OCI-LY3 (cell line): ENCODE measurements around the gene RAPGEF3.

Experiments
- H2AFZ ChIP-seq: fragments of 200-600, 300-600 bp; shearing (Covaris generic); 2 replicates; pipeline ENCODE4 v1.6.0; 2014; ENCODE audit warnings: antibody characterized with exemption, low read depth, low read length
- H3K27ac ChIP-seq: fragments of 200-600, 300-600 bp; sonication (generic); 2 replicates; pipeline ENCODE4 v1.5.1; 2014; ENCODE audit warnings: mild to moderate bottlenecking, low read length, moderate library complexity, mixed read lengths
- H3K27me3 ChIP-seq: fragments of 200-600, 300-600 bp; sonication (generic); 2 replicates; pipeline ENCODE4 v1.6.1; 2014; ENCODE audit warnings: low read depth, low read length, mixed read lengths
- H3K36me3 ChIP-seq: fragments of 200-600, 300-600 bp; sonication (generic); replicated peaks from 2 replicates; pipeline ENCODE3; 2014; ENCODE audit warnings: low read depth, low read length, mixed read lengths
- H3K4me1 ChIP-seq: fragments of 300-600, 200-600 bp; sonication (generic); 2 replicates; pipeline ENCODE4 v1.6.1; 2014; ENCODE audit warnings: low read length, mixed read lengths
- H3K4me2 ChIP-seq: fragments of 200-600, 300-600 bp; sonication (generic); 2 replicates; pipeline ENCODE4 v1.6.1; 2014; ENCODE audit warnings: low read length, mixed read lengths
- H3K4me3 ChIP-seq: fragments of 300-600, 200-600 bp; sonication (generic); 2 replicates; pipeline ENCODE4 v1.5.1; 2014; ENCODE audit warnings: antibody characterized with exemption, mild to moderate bottlenecking, low read length, moderate library complexity
- H3K79me2 ChIP-seq: fragments of 300-600, 200-600 bp; shearing (Covaris generic); 2 replicates; pipeline ENCODE4 v1.6.1; 2014; ENCODE audit warnings: mild to moderate bottlenecking, low read length, mixed read lengths
- H3K9ac ChIP-seq: fragments of 300-600, 200-600 bp; shearing (Covaris generic); 2 replicates; pipeline ENCODE4 v1.6.0; 2014; ENCODE audit warnings: mild to moderate bottlenecking, low read length, moderate library complexity
- H3K9me3 ChIP-seq: fragments of 200-600, 300-600 bp; shearing (Covaris generic); 2 replicates; pipeline ENCODE4 v1.6.1; 2014; ENCODE audit warnings: low read length, mixed read lengths; ENCODE audit not compliant: insufficient read depth
- H4K20me1 ChIP-seq: fragments of 200-600, 300-600 bp; sonication (generic); 2 replicates; pipeline ENCODE4 v1.6.1; 2016; ENCODE audit warnings: low read length, mixed read lengths; ENCODE audit not compliant: insufficient read depth
- EZH2phosphoT487 ChIP-seq: fragments of 200-600 bp; shearing (Covaris generic); IDR thresholded peaks from 2 replicates; pipeline ENCODE4 v1.6.1; 2018; ENCODE audit warnings: antibody characterized with exemption, mixed run types, low read depth
- TF ChIP-seq, protein P1 (sequence below): fragments of 200-600, 300-600 bp; sonication (generic); IDR thresholded peaks from 2 replicates; pipeline ENCODE4 v1.5.1; 2014; ENCODE audit warnings: antibody characterized with exemption, low read length, low read depth

Gene RAPGEF3, protein sequence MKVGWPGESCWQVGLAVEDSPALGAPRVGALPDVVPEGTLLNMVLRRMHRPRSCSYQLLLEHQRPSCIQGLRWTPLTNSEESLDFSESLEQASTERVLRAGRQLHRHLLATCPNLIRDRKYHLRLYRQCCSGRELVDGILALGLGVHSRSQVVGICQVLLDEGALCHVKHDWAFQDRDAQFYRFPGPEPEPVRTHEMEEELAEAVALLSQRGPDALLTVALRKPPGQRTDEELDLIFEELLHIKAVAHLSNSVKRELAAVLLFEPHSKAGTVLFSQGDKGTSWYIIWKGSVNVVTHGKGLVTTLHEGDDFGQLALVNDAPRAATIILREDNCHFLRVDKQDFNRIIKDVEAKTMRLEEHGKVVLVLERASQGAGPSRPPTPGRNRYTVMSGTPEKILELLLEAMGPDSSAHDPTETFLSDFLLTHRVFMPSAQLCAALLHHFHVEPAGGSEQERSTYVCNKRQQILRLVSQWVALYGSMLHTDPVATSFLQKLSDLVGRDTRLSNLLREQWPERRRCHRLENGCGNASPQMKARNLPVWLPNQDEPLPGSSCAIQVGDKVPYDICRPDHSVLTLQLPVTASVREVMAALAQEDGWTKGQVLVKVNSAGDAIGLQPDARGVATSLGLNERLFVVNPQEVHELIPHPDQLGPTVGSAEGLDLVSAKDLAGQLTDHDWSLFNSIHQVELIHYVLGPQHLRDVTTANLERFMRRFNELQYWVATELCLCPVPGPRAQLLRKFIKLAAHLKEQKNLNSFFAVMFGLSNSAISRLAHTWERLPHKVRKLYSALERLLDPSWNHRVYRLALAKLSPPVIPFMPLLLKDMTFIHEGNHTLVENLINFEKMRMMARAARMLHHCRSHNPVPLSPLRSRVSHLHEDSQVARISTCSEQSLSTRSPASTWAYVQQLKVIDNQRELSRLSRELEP

DNA sequence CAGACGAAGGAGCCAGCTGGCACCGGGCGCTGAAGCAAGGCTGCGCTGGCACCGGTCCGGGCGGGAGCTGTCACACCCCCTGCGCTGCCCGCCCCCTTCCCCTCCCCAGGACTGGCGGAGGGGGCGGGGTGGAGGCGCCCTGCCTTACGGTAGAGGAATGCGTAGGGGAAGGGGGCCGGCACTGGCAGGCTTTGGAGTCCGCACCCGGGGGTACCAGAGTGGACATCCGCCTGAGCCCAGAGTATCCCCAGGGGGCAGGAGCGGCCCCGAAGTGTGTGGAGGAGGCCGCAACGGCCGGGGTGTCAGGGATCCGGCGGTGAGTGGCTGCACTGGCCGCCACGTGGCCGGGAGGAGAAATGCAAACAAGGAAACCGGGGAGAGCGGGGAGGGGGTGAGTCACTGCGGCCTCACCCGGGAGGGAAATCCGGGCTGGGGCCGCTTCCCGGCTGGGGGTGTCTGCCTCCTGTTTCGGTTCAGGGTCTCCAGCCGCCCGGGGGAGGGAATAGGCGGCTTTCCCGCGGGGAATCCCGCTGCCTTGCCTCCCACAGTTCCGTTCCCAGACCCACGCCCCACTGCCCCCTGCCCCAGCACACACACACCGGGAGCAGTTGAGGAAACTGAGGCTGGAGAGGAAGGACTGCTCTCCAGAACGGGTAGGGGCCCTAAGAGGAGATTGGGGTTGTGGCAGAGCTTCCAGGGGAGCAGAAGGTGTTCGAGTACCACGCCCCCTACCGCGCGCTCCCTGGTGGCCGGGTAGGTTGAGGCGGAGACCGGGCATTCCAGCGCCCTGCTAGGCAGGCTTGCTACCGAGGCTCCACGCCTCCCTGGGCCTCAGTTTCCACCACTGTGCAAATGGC is at the start of gene RAPGEF3:
RAPGEF3 (minus strand) TSS at position 47 of the 857 bp plus-strand sequence. CDS start 324 bp downstream, outside the sequence.
- no peak for TF ChIP-seq EZH2phosphoT487
- TF ChIP-seq, protein P1, sequence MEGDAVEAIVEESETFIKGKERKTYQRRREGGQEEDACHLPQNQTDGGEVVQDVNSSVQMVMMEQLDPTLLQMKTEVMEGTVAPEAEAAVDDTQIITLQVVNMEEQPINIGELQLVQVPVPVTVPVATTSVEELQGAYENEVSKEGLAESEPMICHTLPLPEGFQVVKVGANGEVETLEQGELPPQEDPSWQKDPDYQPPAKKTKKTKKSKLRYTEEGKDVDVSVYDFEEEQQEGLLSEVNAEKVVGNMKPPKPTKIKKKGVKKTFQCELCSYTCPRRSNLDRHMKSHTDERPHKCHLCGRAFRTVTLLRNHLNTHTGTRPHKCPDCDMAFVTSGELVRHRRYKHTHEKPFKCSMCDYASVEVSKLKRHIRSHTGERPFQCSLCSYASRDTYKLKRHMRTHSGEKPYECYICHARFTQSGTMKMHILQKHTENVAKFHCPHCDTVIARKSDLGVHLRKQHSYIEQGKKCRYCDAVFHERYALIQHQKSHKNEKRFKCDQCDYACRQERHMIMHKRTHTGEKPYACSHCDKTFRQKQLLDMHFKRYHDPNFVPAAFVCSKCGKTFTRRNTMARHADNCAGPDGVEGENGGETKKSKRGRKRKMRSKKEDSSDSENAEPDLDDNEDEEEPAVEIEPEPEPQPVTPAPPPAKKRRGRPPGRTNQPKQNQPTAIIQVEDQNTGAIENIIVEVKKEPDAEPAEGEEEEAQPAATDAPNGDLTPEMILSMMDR, result peak; percentile 66
- H3K9me3 ChIP-seq, result no peaks in the 10 kb centered on the region
- H3K27ac ChIP-seq, result peak within 1 kb of the TSS; percentile 39
- H3K79me2 ChIP-seq, result no peaks in the 10 kb centered on the region
- H3K36me3 ChIP-seq, result no peaks in the 10 kb centered on the region
- H3K4me1 ChIP-seq, result peaks cover 51% of the 10 kb centered on the region
- peak within 1 kb of the TSS; percentile 77 for H3K9ac ChIP-seq
- peak within 1 kb of the TSS; percentile 89 for H3K4me3 ChIP-seq
- peak within 1 kb of the TSS; percentile 79 for H2AFZ ChIP-seq
- H3K27me3 ChIP-seq, result no peaks in the 10 kb centered on the region
- peak within 1 kb of the TSS; percentile 94 for H3K4me2 ChIP-seq
- no peaks in the 10 kb centered on the region for H4K20me1 ChIP-seq

DNA sequence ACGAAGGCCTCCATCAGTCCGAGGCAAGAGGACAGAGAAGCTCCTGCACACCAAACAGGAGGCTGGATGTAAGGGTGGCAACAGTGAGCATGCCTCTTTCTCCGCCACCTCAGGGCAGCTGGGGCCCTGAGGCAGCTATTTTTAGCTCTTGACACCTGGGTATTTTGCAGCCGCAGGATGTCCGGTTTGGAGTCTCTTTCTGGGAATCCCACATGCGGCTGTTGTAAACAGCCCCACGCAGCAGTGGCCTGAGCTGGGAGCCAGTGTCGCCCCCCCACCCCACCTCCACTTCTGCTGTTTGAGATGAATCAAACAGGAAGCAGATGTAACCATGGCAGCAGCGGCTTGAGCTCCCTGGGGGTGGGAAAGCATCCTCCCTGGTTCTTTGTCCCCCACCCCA is 49.4 kb upstream of the RAPGEF3 start:
- H3K27me3 ChIP-seq, result no peaks in the 10 kb centered on the region
- peak overlapping the region; percentile 57 for H3K4me3 ChIP-seq
- TF ChIP-seq, protein P1, result no peak
- no peak for TF ChIP-seq EZH2phosphoT487
- peak overlapping the region; percentile 78 for H3K27ac ChIP-seq
- H3K4me2 ChIP-seq, result peak overlapping the region; percentile 95
- peak overlapping the region; percentile 91 for H3K9ac ChIP-seq
- H3K4me1 ChIP-seq, result peaks cover 85% of the 10 kb centered on the region
- peaks cover 10% of the 10 kb centered on the region for H3K36me3 ChIP-seq
- H3K9me3 ChIP-seq, result no peaks in the 10 kb centered on the region
- H3K79me2 ChIP-seq, result peaks cover 84% of the 10 kb centered on the region
- no peak overlapping the region for H2AFZ ChIP-seq
- no peaks in the 10 kb centered on the region for H4K20me1 ChIP-seq

DNA sequence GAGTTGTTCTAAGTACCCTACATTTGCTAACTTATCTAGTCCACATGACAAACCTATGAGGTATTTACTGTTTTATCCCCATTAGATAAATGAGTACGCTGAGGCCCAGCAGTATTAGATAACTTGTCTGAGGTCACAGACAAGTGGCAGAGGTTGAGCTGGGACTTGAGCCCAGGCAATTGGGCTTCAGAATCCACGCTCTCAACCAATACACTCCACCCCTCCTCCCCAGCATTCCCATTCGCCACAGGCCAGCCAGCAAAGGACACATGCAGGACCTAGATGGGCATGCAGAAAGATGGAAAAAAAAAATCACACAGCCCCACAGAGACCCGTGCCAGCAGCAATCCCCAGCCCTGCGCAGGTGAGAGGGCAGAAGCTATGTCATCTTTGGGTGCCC is 48.7 kb upstream of the RAPGEF3 start:
- TF ChIP-seq EZH2phosphoT487, result no peak
- TF ChIP-seq, protein P1, result no peak
- Histone ChIP-seq H3K27ac (peak overlapping the region; percentile 78), H3K36me3 (peaks cover 10% of the 10 kb centered on the region), H3K9ac (peak overlapping the region; percentile 48), H3K4me2 (peak overlapping the region; percentile 95), H3K4me1 (peaks cover 87% of the 10 kb centered on the region), H3K9me3 (no peaks in the 10 kb centered on the region), H3K27me3 (no peaks in the 10 kb centered on the region), H3K4me3 (peak overlapping the region; percentile 57; the same call in 1 of the 2 replicates), H2AFZ (no peak overlapping the region), H3K79me2 (peaks cover 86% of the 10 kb centered on the region), H4K20me1 (no peaks in the 10 kb centered on the region)
